Right ventricle myocardium inferior (tissue), 1 donor: ENCODE data around the gene RFNG. TPM values are rescaled to one million over a fixed set of nuclear protein-coding genes. Genes with fewer than 3 reads are reported as not detected.
A peak's percentile ranks its signal among the peaks of the same experiment; 100 is the strongest.

Experiments
- ATAC-seq: fragments of 200-7000 bp; cut with Tn5 transposase; one replicate; pipeline ENCODE4 v1.9.1; 2020; ENCODE audit warnings: mild to moderate bottlenecking, moderate library complexity
- DNase-seq: peaks from one replicate; pipeline ENCODE4 v3.0.0; 2021; ENCODE audit errors: missing footprints
- intact Hi-C: fragments of 100-400 bp; cut with DNase I; formaldehyde crosslinking; loops from one replicate; pipeline ENCODE4 v1.11.0; 2022
- total RNA-seq: library from RNA; stranded (reverse); fragmentation: NEBNext Ultra II Directional; extraction: Animal tissue kit (Norgen Biotek cat#: 25700); gene quantifications from one replicate; pipeline ENCODE4 v1.2.1, GENCODE V29; 2021
- donor health status: DM: no; HTN: yes; CAD: no; lungs with severe emphysema.

Gene RFNG
- total RNA-seq, 1 donor from 2014 or later = 19.3 TPM

- DNase-seq (no peak), ATAC-seq (peak; percentile 62)
- intact Hi-C loops = loop anchor here (2.0 to 5.0 kb wide), 2 partner anchors 20 to 35 kb away; partner anchors contain the start of gene ASPSCR1
Measured at GRCh38 chr17:82012640-82013295, 38.8 kb downstream of the RFNG start.

- intact Hi-C loops = loop anchor here (2.0 to 5.0 kb wide), 2 partner anchors 19 to 35 kb away; partner anchors contain the start of gene ASPSCR1
- ATAC-seq (no peak), DNase-seq (no peak)
Measured at GRCh38 chr17:82012261-82012639, 39.4 kb downstream of the RFNG start.

DNA sequence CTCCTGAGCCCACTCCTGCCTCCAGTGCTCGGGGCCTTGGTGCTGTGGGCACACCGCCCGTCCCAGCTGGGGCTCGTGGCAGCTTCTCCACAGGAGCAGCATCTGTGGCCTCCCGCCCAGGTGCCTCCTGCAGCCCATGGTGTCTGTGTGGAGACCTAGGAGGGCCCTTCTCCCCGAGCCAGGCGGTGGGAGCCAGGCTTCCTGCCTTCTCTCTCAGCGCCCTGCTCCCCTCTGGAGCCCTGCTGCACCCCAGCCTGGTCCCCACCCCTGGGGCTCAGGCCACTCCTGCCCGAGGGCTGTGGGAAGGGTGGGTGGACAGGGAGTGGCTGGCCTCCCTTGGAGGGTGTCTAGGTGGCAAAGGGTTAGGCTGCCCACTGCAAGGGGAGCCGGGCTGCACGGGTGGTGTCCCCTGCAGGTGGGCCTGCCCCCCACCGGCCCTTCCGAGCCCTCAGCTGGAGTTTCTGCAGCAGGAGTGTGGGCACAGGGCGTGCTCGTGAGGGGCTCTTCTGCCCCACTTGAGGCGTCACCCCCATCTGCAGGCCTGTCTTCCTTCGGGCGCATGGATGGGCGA lies 39.9 kb downstream of the RFNG start:
- no peak for ATAC-seq
- intact Hi-C loops = loop anchor here (2.0 to 5.0 kb wide), 2 partner anchors 19 to 34 kb away; partner anchors contain the start of gene ASPSCR1
- DNase-seq = no peak

DNA sequence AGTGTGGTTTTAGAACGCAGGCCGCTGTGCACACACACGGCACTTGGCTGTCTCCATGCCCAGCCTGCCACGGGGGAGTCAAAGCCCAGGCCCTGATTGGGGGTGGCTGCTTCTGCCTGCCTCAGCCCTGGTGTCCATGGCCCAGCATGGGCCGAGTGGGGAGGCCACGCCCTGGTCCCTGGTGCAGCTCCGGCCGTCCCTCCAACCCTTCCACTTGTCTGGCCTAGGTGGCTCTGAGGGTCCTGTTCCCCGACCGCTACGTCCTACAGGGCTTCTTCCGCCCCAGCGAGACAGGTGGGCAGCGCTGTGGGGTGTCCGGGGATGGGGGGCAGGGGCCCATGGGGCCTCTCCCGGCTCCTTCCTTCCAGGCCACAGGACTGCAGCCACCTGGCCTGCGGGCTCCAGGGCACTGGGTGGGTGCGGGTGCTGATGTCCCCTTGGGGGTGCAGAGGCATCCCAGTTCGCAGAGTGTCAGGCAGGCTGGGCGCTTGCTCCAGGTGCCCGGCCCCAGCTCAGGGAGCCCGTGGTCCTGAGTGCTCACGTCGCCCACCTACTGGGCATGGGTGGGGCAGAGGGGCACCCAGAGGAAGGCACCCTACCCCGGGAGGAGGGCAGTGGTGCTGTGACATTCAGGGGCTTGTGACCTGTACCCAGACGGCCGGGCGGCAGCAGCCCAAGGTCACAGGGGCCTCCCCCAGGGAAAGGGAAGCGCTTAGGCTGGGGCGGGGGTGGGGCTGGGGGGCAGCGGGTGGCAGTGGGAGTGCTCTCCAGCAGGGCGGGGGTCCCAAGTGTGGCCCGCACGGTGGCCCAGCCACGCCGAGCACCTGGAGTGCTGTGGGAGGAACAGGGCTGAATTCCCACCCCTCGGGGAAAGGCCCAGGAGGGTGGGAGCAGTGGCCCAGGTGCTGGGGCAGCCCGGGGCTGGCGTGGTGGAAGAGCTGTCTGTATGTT lies 40.8 kb downstream of the RFNG start:
- ATAC-seq (no peak), DNase-seq (no peak)
- intact Hi-C loops = loop anchor here (5.0 kb wide), 1 partner anchor 34 kb away; the partner anchor contains the start of gene ASPSCR1

DNA sequence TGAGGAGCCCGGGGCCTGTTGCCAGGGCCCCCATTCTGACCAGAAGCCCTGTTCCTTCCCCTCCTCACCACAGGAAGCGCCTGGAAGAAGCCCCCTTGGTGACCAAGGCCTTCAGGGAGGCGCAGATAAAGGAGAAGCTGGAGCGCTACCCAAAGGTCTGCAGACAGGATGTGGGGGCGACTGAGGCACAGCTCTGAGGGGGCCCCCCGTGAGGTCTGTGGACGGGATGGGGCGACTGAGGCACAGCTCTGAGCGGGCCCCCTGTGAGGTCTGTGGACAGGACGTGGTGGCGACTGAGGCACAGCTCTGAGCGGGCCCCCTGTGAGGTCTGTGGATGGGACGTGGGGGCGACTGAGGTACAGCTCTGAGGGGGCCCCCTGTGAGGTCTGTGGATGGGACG lies 42.2 kb downstream of the RFNG start:
- ATAC-seq = no peak
- no peak for DNase-seq
- intact Hi-C loops = no loop called here

GRCh38 chr17:82008941-82009405 lies 42.6 kb downstream of the RFNG start:
- DNase-seq = no peak
- intact Hi-C loops = no loop called here
- no peak for ATAC-seq

DNA sequence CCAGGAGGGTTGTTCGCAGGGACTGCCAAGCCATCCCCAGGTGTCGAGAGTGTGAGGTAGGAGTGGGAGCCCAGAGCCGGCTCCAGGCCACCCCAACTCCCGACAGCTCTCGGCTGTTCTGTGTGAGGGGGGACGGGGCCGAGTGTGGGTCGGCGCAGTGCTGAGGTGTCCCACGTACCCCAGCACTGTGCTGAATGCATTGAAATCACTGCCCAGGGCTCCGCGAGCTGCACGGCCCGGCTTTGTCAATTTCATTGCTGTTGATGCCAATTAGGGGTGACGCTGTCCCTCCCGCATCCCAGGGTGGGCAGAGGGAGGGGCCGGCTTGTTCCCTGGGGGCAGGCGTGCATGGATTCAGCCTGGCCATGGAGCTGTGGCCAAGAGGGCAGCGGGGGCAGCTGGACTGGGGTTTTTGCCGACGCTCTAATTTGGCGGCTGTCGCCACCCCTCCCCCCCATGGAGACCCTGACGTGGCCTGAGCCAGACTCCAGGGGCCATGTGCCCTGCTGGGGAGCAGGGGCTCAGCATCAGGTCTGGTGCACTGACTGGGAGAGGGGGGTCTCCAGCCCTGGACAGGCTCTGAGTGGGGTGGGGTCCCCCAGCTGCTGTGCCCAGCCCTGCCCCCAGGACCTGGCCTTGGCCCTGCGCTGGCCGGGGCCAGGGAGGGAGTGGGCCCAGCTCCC lies 43.2 kb downstream of the RFNG start:
- intact Hi-C loops = no loop called here
- no peak for DNase-seq
- ATAC-seq = no peak

DNA sequence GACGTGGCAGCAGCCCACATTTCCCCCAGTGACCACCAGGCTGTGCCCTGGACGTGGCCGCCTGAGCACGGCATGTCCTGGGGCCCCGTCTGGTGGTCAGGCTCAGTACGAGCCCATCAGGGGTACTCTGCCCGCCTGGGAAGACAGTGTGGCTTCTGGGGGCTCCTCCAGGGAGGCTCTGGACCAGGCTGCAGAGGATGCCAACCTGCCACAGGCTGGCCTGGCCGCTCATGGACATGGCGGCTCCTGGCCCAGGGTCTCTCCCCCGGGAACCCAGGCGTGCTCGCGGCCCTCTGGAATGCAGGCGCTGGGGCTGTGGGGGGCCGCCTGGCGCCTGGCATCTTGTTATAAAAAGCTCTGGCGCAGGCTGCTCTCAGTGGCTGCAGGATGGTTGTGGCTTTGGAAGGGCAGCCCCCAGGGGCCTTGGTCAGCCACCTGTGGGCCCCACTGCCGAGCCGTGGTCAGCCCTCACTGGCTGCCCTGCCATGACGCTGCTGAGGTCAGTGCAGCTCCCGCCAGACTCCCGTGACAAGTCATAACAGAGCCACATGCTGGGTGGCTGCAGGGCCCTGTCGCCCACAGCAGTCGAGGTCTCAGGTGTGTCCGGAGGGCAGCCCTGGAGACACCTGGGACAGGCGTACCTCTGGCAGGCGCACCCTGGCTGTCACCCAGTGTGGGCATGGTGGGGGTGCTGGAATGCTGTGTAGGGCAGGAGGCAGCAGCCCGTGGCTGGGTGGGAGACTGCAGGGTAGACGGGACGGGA lies 43.9 kb downstream of the RFNG start:
- DNase-seq (no peak), ATAC-seq (no peak)
- intact Hi-C loops = no loop called here

DNA sequence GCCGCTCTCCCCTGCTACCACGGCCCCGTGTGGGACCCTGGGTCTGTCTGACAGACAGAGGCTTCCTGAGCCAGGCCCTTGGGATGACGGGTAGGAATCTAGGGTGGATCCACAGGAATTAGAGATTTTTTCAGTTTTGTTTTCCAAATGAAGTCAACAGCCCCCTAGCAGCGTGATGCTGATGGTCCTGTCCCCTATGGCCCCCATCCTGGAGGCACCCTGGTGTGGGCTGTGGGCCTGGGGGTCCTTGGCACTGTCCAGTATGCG lies 44.5 kb downstream of the RFNG start:
- DNase-seq (no peak), ATAC-seq (no peak)
- intact Hi-C loops = no loop called here

DNA sequence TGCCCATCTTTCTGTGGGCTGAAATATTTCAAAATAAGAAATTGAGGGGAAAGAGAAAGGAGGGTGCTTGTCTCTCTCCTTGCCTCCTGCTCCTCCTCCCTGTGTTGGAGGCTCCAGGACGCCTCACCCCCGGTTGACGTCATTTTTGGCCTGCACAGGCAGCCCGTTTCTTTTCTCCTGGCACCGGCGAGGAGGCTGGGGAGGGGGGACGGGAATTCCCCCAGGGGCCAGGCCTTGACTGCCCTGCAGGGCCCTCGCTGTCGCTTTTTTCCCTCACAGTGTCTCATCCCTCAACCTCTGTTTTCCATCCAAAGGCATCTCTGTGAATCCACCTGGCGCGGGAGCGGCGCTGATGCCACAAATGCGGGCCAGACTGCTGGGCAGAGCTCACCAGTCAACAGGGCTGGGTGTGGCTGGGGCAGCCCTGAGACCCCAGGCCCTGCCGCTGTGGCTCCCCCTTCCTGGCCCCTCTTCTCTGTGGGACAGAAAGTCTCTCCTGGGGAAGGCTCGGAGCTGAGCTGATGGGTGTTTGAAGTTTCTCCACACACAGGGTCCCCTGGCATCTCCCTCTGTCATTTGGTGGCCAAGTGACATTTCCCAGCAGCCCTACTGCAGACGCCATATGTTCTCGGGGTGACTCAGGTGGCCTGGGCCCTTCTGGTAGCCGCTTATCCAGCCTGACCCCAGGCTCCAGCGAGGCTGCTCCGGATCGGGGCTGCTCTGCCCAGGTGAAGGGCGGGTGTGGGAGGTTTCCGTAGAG lies 45.0 kb downstream of the RFNG start:
- intact Hi-C loops = no loop called here
- ATAC-seq (no peak), DNase-seq (no peak)

GRCh38 chr17:82005701-82006348 lies 45.8 kb downstream of the RFNG start:
- intact Hi-C loops = no loop called here
- DNase-seq (no peak), ATAC-seq (no peak)

GRCh38 chr17:82004517-82005455 lies 46.8 kb downstream of the RFNG start:
- intact Hi-C loops = no loop called here
- ATAC-seq = no peak

GRCh38 chr17:82003411-82004381 lies 47.9 kb downstream of the RFNG start:
- intact Hi-C loops = no loop called here
- DNase-seq = no peak

More at GRCh38 chr17:82004517-82005455, 46.8 kb downstream of the RFNG start:
- no peak for DNase-seq

GRCh38 chr17:82001571-82002056 lies 50.0 kb downstream of the RFNG start:
- intact Hi-C loops = no loop called here

More at GRCh38 chr17:82003411-82004381, 47.9 kb downstream of the RFNG start:
- peak; percentile 33 for ATAC-seq

More at GRCh38 chr17:82001571-82002056, 50.0 kb downstream of the RFNG start:
- ATAC-seq (no peak), DNase-seq (no peak)
